Activated naive CD8-positive, alpha-beta T cell treated with anti-CD3 and anti-CD28 coated beads, Interleukin-2, amount 10 ng/mL, durations not matched to agents 7 days and 5 days (primary cell): ENCODE data around the gene KIF13A. TPM values are rescaled to one million over a fixed set of nuclear protein-coding genes. Genes with fewer than 3 reads are reported as not detected.
"Not testable (repeated sequence)": the region's sequence is repeated elsewhere in the genome, so short reads cannot be mapped to it uniquely, and the experiment has no call there.

Experiments used
- ATAC-seq: fragments of 150-1000 bp; cut with Tn5 transposase; one replicate; pipeline ENCODE4 v1.10.0; 2021; ENCODE audit warnings: low read depth, moderate library complexity
- POLR2A ChIA-PET: fragments of 350-600 bp; sonication (Branson Sonifier 250); formaldehyde crosslinking; loops from one replicate; lab custom pipeline; 2021; ENCODE audit warnings: antibody characterized with exemption; lab: Charles Lee
- DNase-seq: peaks from one replicate; pipeline ENCODE4 v3.0.0; 2021
- H3K27ac Mint-ChIP-seq: one replicate; pipeline ENCODE4 v1.8.0; 2022; ENCODE audit warnings: mild to moderate bottlenecking, mixed read lengths
- H3K27me3 Mint-ChIP-seq: one replicate; pipeline ENCODE4 v1.8.0; 2022; ENCODE audit warnings: mild to moderate bottlenecking, moderate library complexity, mixed read lengths
- H3K36me3 Mint-ChIP-seq: one replicate; pipeline ENCODE4 v1.8.0; 2021; ENCODE audit warnings: mild to moderate bottlenecking, mixed read lengths
- H3K4me1 Mint-ChIP-seq: one replicate; pipeline ENCODE4 v1.8.0; 2021; ENCODE audit warnings: mixed read lengths
- H3K4me3 Mint-ChIP-seq: one replicate; pipeline ENCODE4 v1.8.0; 2022; ENCODE audit warnings: mild to moderate bottlenecking, moderate library complexity, mixed read lengths
- H3K9me3 Mint-ChIP-seq: one replicate; pipeline ENCODE4 v1.8.0; 2021; ENCODE audit warnings: mixed read lengths
- total RNA-seq, 2 experiments: library from RNA; stranded (reverse); gene quantifications; one replicate each; pipeline ENCODE4 v1.2.3, GENCODE V29; 2021

KIF13A gene
- total RNA-seq, 2 experiments from 2014 or later: 0.30 to 0.54 TPM

- no peaks in the 10 kb centered on the region for H3K9me3 Mint-ChIP-seq
- no peak for DNase-seq
- no peak overlapping the region for H3K27ac Mint-ChIP-seq
- POLR2A ChIA-PET: no interaction called here
- no peaks in the 10 kb centered on the region for H3K36me3 Mint-ChIP-seq
- no peaks in the 10 kb centered on the region for H3K4me1 Mint-ChIP-seq
- H3K27me3 Mint-ChIP-seq: peaks cover 11% of the 10 kb centered on the region
- no peak for ATAC-seq
- no peak overlapping the region for H3K4me3 Mint-ChIP-seq
Observed at GRCh38 chr6:17950095-17950494, 37.3 kb downstream of the KIF13A start.

- Mint-ChIP-seq H3K27ac (no peak overlapping the region), H3K4me1 (no peaks in the 10 kb centered on the region), H3K4me3 (no peak overlapping the region), H3K9me3 (no peaks in the 10 kb centered on the region), H3K27me3 (peaks cover 14% of the 10 kb centered on the region), H3K36me3 (no peaks in the 10 kb centered on the region)
- DNase-seq (no peak), ATAC-seq (no peak)
- POLR2A ChIA-PET: no interaction called here
Observed at GRCh38 chr6:17949168-17949567, 38.3 kb downstream of the KIF13A start.

GRCh38 chr6:17948725-17949124 is 38.7 kb downstream of the KIF13A start:
- H3K27ac Mint-ChIP-seq: no peak overlapping the region
- POLR2A ChIA-PET: no interaction called here
- H3K27me3 Mint-ChIP-seq: peaks cover 18% of the 10 kb centered on the region
- H3K4me3 Mint-ChIP-seq: no peak overlapping the region
- no peaks in the 10 kb centered on the region for H3K36me3 Mint-ChIP-seq
- DNase-seq: no peak
- no peaks in the 10 kb centered on the region for H3K9me3 Mint-ChIP-seq
- H3K4me1 Mint-ChIP-seq: no peaks in the 10 kb centered on the region
- no peak for ATAC-seq

GRCh38 chr6:17947574-17947973 is 39.9 kb downstream of the KIF13A start:
- peaks cover 23% of the 10 kb centered on the region for H3K27me3 Mint-ChIP-seq
- H3K4me1 Mint-ChIP-seq, H3K9me3 Mint-ChIP-seq, H3K36me3 Mint-ChIP-seq, H3K27ac Mint-ChIP-seq, ATAC-seq, DNase-seq, H3K4me3 Mint-ChIP-seq, POLR2A ChIA-PET: not testable (repeated sequence)

GRCh38 chr6:17945575-17945974 is 41.9 kb downstream of the KIF13A start:
- Mint-ChIP-seq H3K27me3 (peaks cover 22% of the 10 kb centered on the region), H3K4me1 (no peaks in the 10 kb centered on the region), H3K27ac (no peak overlapping the region), H3K4me3 (no peak overlapping the region), H3K36me3 (no peaks in the 10 kb centered on the region), H3K9me3 (no peaks in the 10 kb centered on the region)
- ATAC-seq: no peak
- POLR2A ChIA-PET: no interaction called here
- DNase-seq: no peak

- DNase-seq: no peak
- POLR2A ChIA-PET: no interaction called here
- no peaks in the 10 kb centered on the region for H3K4me1 Mint-ChIP-seq
- no peaks in the 10 kb centered on the region for H3K36me3 Mint-ChIP-seq
- no peaks in the 10 kb centered on the region for H3K9me3 Mint-ChIP-seq
- peaks cover 19% of the 10 kb centered on the region for H3K27me3 Mint-ChIP-seq
- H3K27ac Mint-ChIP-seq: no peak overlapping the region
- H3K4me3 Mint-ChIP-seq: no peak overlapping the region
- no peak for ATAC-seq
Observed at GRCh38 chr6:17945111-17945510, 42.3 kb downstream of the KIF13A start.

GRCh38 chr6:17941318-17941717 is 46.1 kb downstream of the KIF13A start:
- no peak overlapping the region for H3K4me3 Mint-ChIP-seq
- H3K4me1 Mint-ChIP-seq: no peaks in the 10 kb centered on the region
- peaks cover 22% of the 10 kb centered on the region for H3K27me3 Mint-ChIP-seq
- H3K36me3 Mint-ChIP-seq: no peaks in the 10 kb centered on the region
- no peaks in the 10 kb centered on the region for H3K9me3 Mint-ChIP-seq
- DNase-seq (no peak), ATAC-seq (no peak)
- POLR2A ChIA-PET: no interaction called here
- H3K27ac Mint-ChIP-seq: no peak overlapping the region

GRCh38 chr6:17940151-17940792 is 47.2 kb downstream of the KIF13A start:
- DNase-seq (no peak), ATAC-seq (no peak)
- peaks cover 25% of the 10 kb centered on the region for H3K27me3 Mint-ChIP-seq
- no peak overlapping the region for H3K27ac Mint-ChIP-seq
- no peak overlapping the region for H3K4me3 Mint-ChIP-seq
- no peaks in the 10 kb centered on the region for H3K36me3 Mint-ChIP-seq
- H3K4me1 Mint-ChIP-seq: no peaks in the 10 kb centered on the region
- POLR2A ChIA-PET: no interaction called here
- no peaks in the 10 kb centered on the region for H3K9me3 Mint-ChIP-seq

GRCh38 chr6:17938901-17939300 is 48.5 kb downstream of the KIF13A start:
- POLR2A ChIA-PET: no interaction called here
- no peaks in the 10 kb centered on the region for H3K9me3 Mint-ChIP-seq
- no peak overlapping the region for H3K27ac Mint-ChIP-seq
- no peak overlapping the region for H3K4me3 Mint-ChIP-seq
- no peaks in the 10 kb centered on the region for H3K4me1 Mint-ChIP-seq
- H3K27me3 Mint-ChIP-seq: peaks cover 24% of the 10 kb centered on the region
- ATAC-seq (no peak), DNase-seq (no peak)
- H3K36me3 Mint-ChIP-seq: no peaks in the 10 kb centered on the region

GRCh38 chr6:17935188-17936149 is 52.0 kb downstream of the KIF13A start:
- Mint-ChIP-seq H3K4me3 (no peak overlapping the region), H3K4me1 (no peaks in the 10 kb centered on the region), H3K27me3 (peaks cover 29% of the 10 kb centered on the region), H3K9me3 (no peaks in the 10 kb centered on the region), H3K36me3 (no peaks in the 10 kb centered on the region), H3K27ac (no peak overlapping the region)
- POLR2A ChIA-PET: no interaction called here
- DNase-seq (no peak), ATAC-seq (no peak)

- POLR2A ChIA-PET: no interaction called here
Observed at GRCh38 chr6:17933716-17934115, 53.7 kb downstream of the KIF13A start.

GRCh38 chr6:17932330-17932852 is 55.0 kb downstream of the KIF13A start:
- Mint-ChIP-seq H3K4me1 (no peaks in the 10 kb centered on the region), H3K9me3 (no peaks in the 10 kb centered on the region), H3K27ac (no peak overlapping the region), H3K27me3 (peaks cover 40% of the 10 kb centered on the region), H3K4me3 (no peak overlapping the region), H3K36me3 (no peaks in the 10 kb centered on the region)
- POLR2A ChIA-PET: no interaction called here
- no peak for ATAC-seq
- DNase-seq: no peak

More at GRCh38 chr6:17933716-17934115, 53.7 kb downstream of the KIF13A start:
- Mint-ChIP-seq H3K27ac (no peak overlapping the region), H3K36me3 (no peaks in the 10 kb centered on the region), H3K4me3 (no peak overlapping the region), H3K4me1 (no peaks in the 10 kb centered on the region), H3K9me3 (no peaks in the 10 kb centered on the region), H3K27me3 (peaks cover 36% of the 10 kb centered on the region)
- DNase-seq (no peak), ATAC-seq (no peak)

- Mint-ChIP-seq H3K9me3 (no peaks in the 10 kb centered on the region), H3K27ac (no peak overlapping the region), H3K36me3 (no peaks in the 10 kb centered on the region), H3K27me3 (peaks cover 35% of the 10 kb centered on the region), H3K4me3 (no peak overlapping the region), H3K4me1 (no peaks in the 10 kb centered on the region)
- POLR2A ChIA-PET: no interaction called here
- ATAC-seq (no peak), DNase-seq (no peak)
Observed at GRCh38 chr6:17931227-17931626, 56.2 kb downstream of the KIF13A start.
